Neural cell (in vitro differentiated cells): ENCODE measurements around the gene COQ9. TPM values are rescaled to one million over a fixed set of nuclear protein-coding genes. Genes with fewer than 3 reads are reported as not detected.

Source experiments
- H2AFZ ChIP-seq: fragments of 200-600, 300-800 bp; sonication (generic), shearing (Covaris generic); 2 replicates; pipeline ENCODE4 v1.6.0; 2014; ENCODE audit warnings: low read depth, mild to moderate bottlenecking, antibody characterized with exemption, low read length, moderate library complexity
- H3F3A ChIP-seq: fragments of 200-600 bp; shearing (Covaris generic); 2 replicates; pipeline ENCODE4 v1.6.1; 2016; ENCODE audit warnings: mild to moderate bottlenecking, moderate library complexity, mixed read lengths, antibody characterized with exemption, low read length; ENCODE audit not compliant: insufficient read depth, poor library complexity, severe bottlenecking
- H3K27ac ChIP-seq: fragments of 200-600, 300-800 bp; sonication (generic), shearing (Covaris generic); 2 replicates; pipeline ENCODE4 v1.5.1; 2014; ENCODE audit warnings: mild to moderate bottlenecking, low read length, moderate library complexity
- H3K27me3 ChIP-seq: fragments of 300-800, 200-600 bp; sonication (generic), shearing (Covaris generic); 2 replicates; pipeline ENCODE4 v1.6.0; 2014; ENCODE audit warnings: mild to moderate bottlenecking, low read depth, low read length, moderate library complexity; ENCODE audit not compliant: insufficient read depth
- H3K36me3 ChIP-seq: fragments of 300-800, 200-600 bp; sonication (generic), shearing (Covaris generic); 2 replicates; pipeline ENCODE4 v1.5.1; 2014; ENCODE audit warnings: mild to moderate bottlenecking, antibody characterized with exemption, low read length, moderate library complexity; ENCODE audit not compliant: insufficient read depth
- H3K4me2 ChIP-seq: fragments of 300-800, 200-600 bp; sonication (generic), shearing (Covaris generic); 2 replicates; pipeline ENCODE4 v1.6.0; 2014; ENCODE audit warnings: mild to moderate bottlenecking, low read length
- H3K4me3 ChIP-seq: fragments of 300-800, 200-600 bp; sonication (generic), shearing (Covaris generic); 2 replicates; pipeline ENCODE4 v1.5.1; 2014; ENCODE audit warnings: mild to moderate bottlenecking, low read length, moderate library complexity
- H3K79me2 ChIP-seq: fragments of 200-600 bp; shearing (Covaris generic); replicated peaks from 2 replicates; pipeline ENCODE4 v1.6.0; 2014; ENCODE audit warnings: mild to moderate bottlenecking, low read length, moderate library complexity; ENCODE audit not compliant: insufficient read depth
- H3K9ac ChIP-seq: fragments of 300-800, 200-600 bp; sonication (generic), shearing (Covaris generic); 2 replicates; pipeline ENCODE4 v1.6.1; 2016; ENCODE audit warnings: mild to moderate bottlenecking, low read length, mixed read lengths
- H3K9me2 ChIP-seq: fragments of 200-600 bp; shearing (Covaris generic); 2 replicates; pipeline ENCODE4 v1.6.1; 2016; ENCODE audit warnings: mild to moderate bottlenecking, low read length, mixed read lengths; ENCODE audit not compliant: insufficient read depth
- H3K9me3 ChIP-seq: fragments of 200-600, 300-800 bp; sonication (generic), shearing (Covaris generic); 2 replicates; pipeline ENCODE4 v1.6.1; 2016; ENCODE audit warnings: mild to moderate bottlenecking, mixed run types, low read length, moderate library complexity, mixed read lengths
- H4K20me1 ChIP-seq: fragments of 200-600 bp; shearing (Covaris generic); 2 replicates; pipeline ENCODE4 v1.6.1; 2016; ENCODE audit warnings: mild to moderate bottlenecking, mixed run types; ENCODE audit not compliant: insufficient read depth
- EP300 ChIP-seq: fragments of 450-650 bp; conservative IDR thresholded peaks from 2 replicates; pipeline ENCODE4 v1.6.1; 2014; ENCODE audit warnings: antibody characterized with exemption, mild to moderate bottlenecking, moderate library complexity; ENCODE audit not compliant: poor library complexity, severe bottlenecking
- EZH2 ChIP-seq: fragments of 200-600, 300-800 bp; shearing (Covaris generic), sonication (generic); IDR thresholded peaks from 2 replicates; pipeline ENCODE4 v1.6.1; 2014; ENCODE audit warnings: antibody characterized with exemption, low read length, borderline replicate concordance, mild to moderate bottlenecking; ENCODE audit not compliant: insufficient read depth, poor library complexity, severe bottlenecking
- MXI1 ChIP-seq: fragments of 450-650 bp; conservative IDR thresholded peaks from 2 replicates; pipeline ENCODE4 v1.6.1; 2014; ENCODE audit warnings: antibody characterized with exemption, mild to moderate bottlenecking; ENCODE audit not compliant: poor library complexity, severe bottlenecking
- POLR2AphosphoS5 ChIP-seq: IDR thresholded peaks from 2 replicates; pipeline ENCODE4 v1.6.1; 2012
- RAD21 ChIP-seq: fragments of 450-650 bp; conservative IDR thresholded peaks from 2 replicates; pipeline ENCODE4 v1.6.1; 2014; ENCODE audit warnings: antibody characterized with exemption, mild to moderate bottlenecking, moderate library complexity
- SMC3 ChIP-seq: fragments of 450-650 bp; conservative IDR thresholded peaks from 2 replicates; pipeline ENCODE4 v1.6.1; 2014; ENCODE audit warnings: antibody characterized with exemption, mild to moderate bottlenecking, moderate library complexity; ENCODE audit not compliant: poor library complexity
- TAF1 ChIP-seq: IDR thresholded peaks from 2 replicates; pipeline ENCODE4 v1.6.1; 2012; ENCODE audit warnings: low read depth
- polyA plus RNA-seq: library from polyadenylated mRNA; depleted of rRNA; stranded (reverse); fragments of >200 nt; gene quantifications from 2 replicates; pipeline ENCODE4 v1.2.3, GENCODE V29; 2014
- TF ChIP-seq, protein P1 (sequence below): IDR thresholded peaks from 2 replicates; pipeline ENCODE4 v1.6.1; 2012; ENCODE audit warnings: borderline replicate concordance
- TF ChIP-seq, protein P2 (sequence below): fragments of 450-650 bp; IDR thresholded peaks from 2 replicates; pipeline ENCODE4 v1.5.1; 2014; ENCODE audit warnings: antibody characterized with exemption, mild to moderate bottlenecking, moderate library complexity; ENCODE audit not compliant: poor library complexity, severe bottlenecking

The COQ9 gene
- polyA plus RNA-seq, 1 donor from 2014 or later, result 78.7 TPM

DNA sequence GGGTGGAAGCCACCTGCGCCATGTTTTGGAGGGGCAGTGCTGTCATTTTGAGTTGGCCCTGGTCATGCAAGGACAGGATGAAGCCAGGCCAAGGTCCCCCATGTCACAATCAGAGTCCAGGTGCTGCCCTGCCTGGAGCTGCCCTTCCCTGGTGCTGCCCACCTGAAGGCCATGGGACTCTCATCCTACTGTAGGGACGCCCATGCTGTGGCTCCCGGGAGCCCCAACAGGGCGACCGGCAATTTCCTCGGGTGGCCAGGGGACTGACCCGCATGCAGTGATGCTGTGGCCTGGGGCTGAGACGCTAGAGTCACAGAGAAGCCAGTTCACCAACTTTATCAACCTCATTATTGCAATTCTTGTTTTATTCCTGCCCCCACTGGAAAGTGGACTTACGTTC is 34.7 kb upstream of the COQ9 start:
- H3K4me2 ChIP-seq, result no peak overlapping the region

DNA sequence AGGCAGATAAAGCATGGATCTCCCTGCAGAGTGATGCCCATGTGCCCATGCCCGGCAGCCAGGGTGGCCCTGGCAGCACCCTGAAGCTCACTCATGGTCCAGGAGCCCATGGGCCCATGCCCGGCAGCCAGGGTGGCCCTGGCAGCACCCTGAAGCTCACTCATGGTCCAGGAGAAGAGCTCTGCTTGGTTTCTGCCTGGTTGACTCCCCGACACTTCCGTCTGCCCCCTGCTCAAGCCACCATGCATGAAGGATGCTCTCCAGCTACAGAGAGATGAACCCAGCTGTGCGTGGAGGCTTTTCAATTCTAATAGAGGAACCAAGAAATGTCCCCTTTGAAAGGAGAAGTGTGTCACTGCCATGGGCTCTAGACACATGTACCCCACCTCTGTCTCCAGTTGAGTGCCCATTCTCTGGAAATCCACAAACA is 34.0 kb upstream of the COQ9 start:
- no peak overlapping the region for H3K4me3 ChIP-seq
- H3K27me3 ChIP-seq, result no peaks in the 10 kb centered on the region
- H3K27ac ChIP-seq, result no peak overlapping the region
- H3K9me3 ChIP-seq, result no peaks in the 10 kb centered on the region
- H3K9ac ChIP-seq, result no peak overlapping the region
- H3K4me2 ChIP-seq, result no peak overlapping the region
- TF ChIP-seq MXI1 (no peak), POLR2AphosphoS5 (no peak)
- TF ChIP-seq, protein P1, sequence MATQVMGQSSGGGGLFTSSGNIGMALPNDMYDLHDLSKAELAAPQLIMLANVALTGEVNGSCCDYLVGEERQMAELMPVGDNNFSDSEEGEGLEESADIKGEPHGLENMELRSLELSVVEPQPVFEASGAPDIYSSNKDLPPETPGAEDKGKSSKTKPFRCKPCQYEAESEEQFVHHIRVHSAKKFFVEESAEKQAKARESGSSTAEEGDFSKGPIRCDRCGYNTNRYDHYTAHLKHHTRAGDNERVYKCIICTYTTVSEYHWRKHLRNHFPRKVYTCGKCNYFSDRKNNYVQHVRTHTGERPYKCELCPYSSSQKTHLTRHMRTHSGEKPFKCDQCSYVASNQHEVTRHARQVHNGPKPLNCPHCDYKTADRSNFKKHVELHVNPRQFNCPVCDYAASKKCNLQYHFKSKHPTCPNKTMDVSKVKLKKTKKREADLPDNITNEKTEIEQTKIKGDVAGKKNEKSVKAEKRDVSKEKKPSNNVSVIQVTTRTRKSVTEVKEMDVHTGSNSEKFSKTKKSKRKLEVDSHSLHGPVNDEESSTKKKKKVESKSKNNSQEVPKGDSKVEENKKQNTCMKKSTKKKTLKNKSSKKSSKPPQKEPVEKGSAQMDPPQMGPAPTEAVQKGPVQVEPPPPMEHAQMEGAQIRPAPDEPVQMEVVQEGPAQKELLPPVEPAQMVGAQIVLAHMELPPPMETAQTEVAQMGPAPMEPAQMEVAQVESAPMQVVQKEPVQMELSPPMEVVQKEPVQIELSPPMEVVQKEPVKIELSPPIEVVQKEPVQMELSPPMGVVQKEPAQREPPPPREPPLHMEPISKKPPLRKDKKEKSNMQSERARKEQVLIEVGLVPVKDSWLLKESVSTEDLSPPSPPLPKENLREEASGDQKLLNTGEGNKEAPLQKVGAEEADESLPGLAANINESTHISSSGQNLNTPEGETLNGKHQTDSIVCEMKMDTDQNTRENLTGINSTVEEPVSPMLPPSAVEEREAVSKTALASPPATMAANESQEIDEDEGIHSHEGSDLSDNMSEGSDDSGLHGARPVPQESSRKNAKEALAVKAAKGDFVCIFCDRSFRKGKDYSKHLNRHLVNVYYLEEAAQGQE, result no peak
- no peaks in the 10 kb centered on the region for H3K36me3 ChIP-seq
- no peak overlapping the region for H2AFZ ChIP-seq
- H3K79me2 ChIP-seq, result no peaks in the 10 kb centered on the region
- no peaks in the 10 kb centered on the region for H4K20me1 ChIP-seq
- H3F3A ChIP-seq, result no peaks in the 10 kb centered on the region
- no peaks in the 10 kb centered on the region for H3K9me2 ChIP-seq

More for the DNA sequence above, 34.7 kb upstream of the COQ9 start:
- H4K20me1 ChIP-seq, result no peaks in the 10 kb centered on the region
- no peaks in the 10 kb centered on the region for H3K9me2 ChIP-seq
- H3K4me3 ChIP-seq, result no peak overlapping the region
- TF ChIP-seq RAD21 (no peak), EZH2 (no peak), EP300 (no peak), SMC3 (no peak), TAF1 (no peak), MXI1 (no peak), POLR2AphosphoS5 (no peak)
- TF ChIP-seq, protein P2, sequence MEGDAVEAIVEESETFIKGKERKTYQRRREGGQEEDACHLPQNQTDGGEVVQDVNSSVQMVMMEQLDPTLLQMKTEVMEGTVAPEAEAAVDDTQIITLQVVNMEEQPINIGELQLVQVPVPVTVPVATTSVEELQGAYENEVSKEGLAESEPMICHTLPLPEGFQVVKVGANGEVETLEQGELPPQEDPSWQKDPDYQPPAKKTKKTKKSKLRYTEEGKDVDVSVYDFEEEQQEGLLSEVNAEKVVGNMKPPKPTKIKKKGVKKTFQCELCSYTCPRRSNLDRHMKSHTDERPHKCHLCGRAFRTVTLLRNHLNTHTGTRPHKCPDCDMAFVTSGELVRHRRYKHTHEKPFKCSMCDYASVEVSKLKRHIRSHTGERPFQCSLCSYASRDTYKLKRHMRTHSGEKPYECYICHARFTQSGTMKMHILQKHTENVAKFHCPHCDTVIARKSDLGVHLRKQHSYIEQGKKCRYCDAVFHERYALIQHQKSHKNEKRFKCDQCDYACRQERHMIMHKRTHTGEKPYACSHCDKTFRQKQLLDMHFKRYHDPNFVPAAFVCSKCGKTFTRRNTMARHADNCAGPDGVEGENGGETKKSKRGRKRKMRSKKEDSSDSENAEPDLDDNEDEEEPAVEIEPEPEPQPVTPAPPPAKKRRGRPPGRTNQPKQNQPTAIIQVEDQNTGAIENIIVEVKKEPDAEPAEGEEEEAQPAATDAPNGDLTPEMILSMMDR, result no peak
- TF ChIP-seq, protein P1, result no peak
- H3K9me3 ChIP-seq, result no peaks in the 10 kb centered on the region
- no peaks in the 10 kb centered on the region for H3K27me3 ChIP-seq
- no peak overlapping the region for H2AFZ ChIP-seq
- no peak overlapping the region for H3K9ac ChIP-seq
- H3F3A ChIP-seq, result no peaks in the 10 kb centered on the region
- H3K36me3 ChIP-seq, result no peaks in the 10 kb centered on the region
- no peak overlapping the region for H3K27ac ChIP-seq
- no peaks in the 10 kb centered on the region for H3K79me2 ChIP-seq
